ENCODE results near the gene RMRP.

RMRP gene

GRCh38 chr9:35657546-35658136 lies at the start of gene RMRP:
TSS of gene RMRP (minus strand) at chr9:35658019.
- peak; percentile 99 for DNase-seq (ENCODE audit: low spot score)

- DNase-seq (ENCODE audit: low spot score): no peak
Measured at GRCh38 chr9:35706951-35707350, 49.1 kb upstream of the RMRP start.

- DNase-seq (ENCODE audit: low spot score): no peak
Measured at GRCh38 chr9:35705836-35706430, 48.1 kb upstream of the RMRP start.

- no peak for DNase-seq (ENCODE audit: low spot score)
Measured at GRCh38 chr9:35705372-35705771, 47.6 kb upstream of the RMRP start.

- no peak for DNase-seq (ENCODE audit: low spot score)
Measured at GRCh38 chr9:35703906-35704672, 46.3 kb upstream of the RMRP start.

- no peak for DNase-seq (ENCODE audit: low spot score)
Measured at GRCh38 chr9:35702696-35703095, 44.9 kb upstream of the RMRP start.

GRCh38 chr9:35700942-35701341 lies 43.1 kb upstream of the RMRP start:
- no peak for DNase-seq (ENCODE audit: low spot score)

- no peak for DNase-seq (ENCODE audit: low spot score)
Measured at GRCh38 chr9:35700031-35700430, 42.2 kb upstream of the RMRP start.

- DNase-seq (ENCODE audit: low spot score): no peak
Measured at GRCh38 chr9:35698231-35698630, 40.4 kb upstream of the RMRP start.

- DNase-seq (ENCODE audit: low spot score): no peak
Measured at GRCh38 chr9:35697486-35697885, 39.7 kb upstream of the RMRP start.

- peak; percentile 65 for DNase-seq (ENCODE audit: low spot score)
Measured at GRCh38 chr9:35696520-35697215, 38.8 kb upstream of the RMRP start.

- no peak for DNase-seq (ENCODE audit: low spot score)
Measured at GRCh38 chr9:35695943-35696401, 38.2 kb upstream of the RMRP start.

GRCh38 chr9:35691757-35692301 lies 34.0 kb upstream of the RMRP start:
- no peak for DNase-seq (ENCODE audit: low spot score)

- DNase-seq (ENCODE audit: low spot score): peak; percentile 34
Measured at GRCh38 chr9:35691334-35691650, 33.5 kb upstream of the RMRP start.

- peak; percentile 31 for DNase-seq (ENCODE audit: low spot score)
Measured at GRCh38 chr9:35690614-35691333, 33.0 kb upstream of the RMRP start.

- DNase-seq (ENCODE audit: low spot score): no peak
Measured at GRCh38 chr9:35690294-35690613, 32.4 kb upstream of the RMRP start.

GRCh38 chr9:35689542-35690293 lies 31.9 kb upstream of the RMRP start, which contains the start of gene TPM2:
TSS of gene TPM2 (minus strand) at chr9:35689925. CDS start at chr9:35689817, 108 bp downstream.
- no peak for DNase-seq (ENCODE audit: low spot score)

- DNase-seq (ENCODE audit: low spot score): peak; percentile 83
Measured at GRCh38 chr9:35688558-35689541, 31.0 kb upstream of the RMRP start.

GRCh38 chr9:35687972-35688557 lies 30.2 kb upstream of the RMRP start:
- no peak for DNase-seq (ENCODE audit: low spot score)

GRCh38 chr9:35687306-35687705 lies 29.5 kb upstream of the RMRP start:
- no peak for DNase-seq (ENCODE audit: low spot score)

All from SW480 (cell line).